Endodermal cell (in vitro differentiated cells): ENCODE data around the gene SLC25A23. TPM values are rescaled to one million over a fixed set of nuclear protein-coding genes. Genes with fewer than 3 reads are reported as not detected.

Experiments
- DNase-seq: peaks from one replicate; pipeline ENCODE4 v3.0.0-alpha.2; 2017
- H3K27ac ChIP-seq: 2 replicates; pipeline ENCODE4 v1.5.1; 2013; ENCODE audit warnings: mild to moderate bottlenecking, low read depth, low read length, moderate library complexity
- H3K27me3 ChIP-seq: 2 replicates; pipeline ENCODE4 v1.6.1; 2013; ENCODE audit warnings: mild to moderate bottlenecking, low read length, moderate library complexity; ENCODE audit not compliant: insufficient read depth, control insufficient read depth, poor library complexity, severe bottlenecking
- H3K36me3 ChIP-seq: 2 replicates; pipeline ENCODE4 v1.7.0; 2013; ENCODE audit warnings: mild to moderate bottlenecking, low read length, moderate library complexity; ENCODE audit not compliant: control insufficient read depth, insufficient read depth
- H3K4me1 ChIP-seq: one replicate; pipeline ENCODE4 v1.7.0; 2013; ENCODE audit warnings: low read length; ENCODE audit not compliant: control insufficient read depth, insufficient read depth
- H3K4me3 ChIP-seq: 2 replicates; pipeline ENCODE4 v1.5.1; 2013; ENCODE audit warnings: mild to moderate bottlenecking, low read length, moderate library complexity
- H3K9ac ChIP-seq: 2 replicates; pipeline ENCODE4 v1.6.1; 2013; ENCODE audit warnings: mild to moderate bottlenecking, low read length, moderate library complexity; ENCODE audit not compliant: poor library complexity, severe bottlenecking; ENCODE audit errors: extremely low read depth
- H3K9me3 ChIP-seq: 2 replicates; pipeline ENCODE4 v1.6.1; 2013; ENCODE audit warnings: mild to moderate bottlenecking, low read length, moderate library complexity; ENCODE audit not compliant: control insufficient read depth
- H3K27ac Mint-ChIP-seq: 2 replicates; pipeline ENCODE4 v1.8.0; 2020; ENCODE audit warnings: mixed read lengths
- H3K27me3 Mint-ChIP-seq: 2 replicates; pipeline ENCODE4 v1.8.0; 2021; ENCODE audit warnings: mild to moderate bottlenecking, mixed read lengths; ENCODE audit not compliant: insufficient read depth
- H3K36me3 Mint-ChIP-seq: 2 replicates; pipeline ENCODE4 v1.8.0; 2020; ENCODE audit warnings: low read depth, mixed read lengths
- H3K4me1 Mint-ChIP-seq: 2 replicates; pipeline ENCODE4 v1.8.0; 2020; ENCODE audit warnings: mixed read lengths
- H3K4me3 Mint-ChIP-seq: 2 replicates; pipeline ENCODE4 v1.8.0; 2020; ENCODE audit warnings: mild to moderate bottlenecking, moderate library complexity, mixed read lengths
- H3K9me3 Mint-ChIP-seq: 2 replicates; pipeline ENCODE4 v1.8.0; 2020; ENCODE audit warnings: mild to moderate bottlenecking, mixed read lengths
- WGBS, 2 experiments: methylation state at CpG; one replicate each; pipeline versions ENCODE4 v1.1.5 to v1.1.7; 2013; ENCODE audit warnings: missing lambda C conversion rate in 2 of 2, mixed read lengths in 1 of 2; ENCODE audit not compliant: insufficient coverage in 1 of 2, insufficient read length in 1 of 2; 5-methylcytosine and 5-hydroxymethylcytosine counted together
- total RNA-seq, 2 donors: library from RNA; stranded (reverse); fragmentation: NEBNext Ultra II Directional in 1 of 2; extraction: Animal tissue kit (Norgen Biotek cat#: 25700) in 1 of 2; gene quantifications; 2 replicates in 1 of 2; 3 replicates in 1 of 2; pipeline ENCODE4 v1.2.1, GENCODE V29; 2021
- TF ChIP-seq, protein P1 (sequence below): fragments of 200-600 bp; sonication (generic); conservative IDR thresholded peaks from 2 replicates; pipeline ENCODE4 v1.5.0; 2021; ENCODE audit warnings: antibody characterized with exemption, mild to moderate bottlenecking

Gene SLC25A23
- total RNA-seq, 2 donors from 2014 or later, result 34.9 to 39.5 TPM

- no peaks in the 10 kb centered on the region for H3K9me3 ChIP-seq
- DNase-seq, result no peak
- H3K27ac Mint-ChIP-seq, result no peak overlapping the region
- peaks cover 12% of the 10 kb centered on the region for H3K27me3 Mint-ChIP-seq
- H3K36me3 ChIP-seq, result no peaks in the 10 kb centered on the region
- H3K4me1 ChIP-seq, result no peaks in the 10 kb centered on the region
- no peaks in the 10 kb centered on the region for H3K36me3 Mint-ChIP-seq
- 80 to 90% methylated on average over 8 of the region's 8 CpGs for WGBS, 2 experiments
- H3K27ac ChIP-seq, result no peak overlapping the region
- H3K9me3 Mint-ChIP-seq, result no peaks in the 10 kb centered on the region
- no peak overlapping the region for H3K9ac ChIP-seq
- no peak overlapping the region for H3K4me3 ChIP-seq
- no peaks in the 10 kb centered on the region for H3K27me3 ChIP-seq
- H3K4me3 Mint-ChIP-seq, result no peak overlapping the region
- TF ChIP-seq, protein P1, sequence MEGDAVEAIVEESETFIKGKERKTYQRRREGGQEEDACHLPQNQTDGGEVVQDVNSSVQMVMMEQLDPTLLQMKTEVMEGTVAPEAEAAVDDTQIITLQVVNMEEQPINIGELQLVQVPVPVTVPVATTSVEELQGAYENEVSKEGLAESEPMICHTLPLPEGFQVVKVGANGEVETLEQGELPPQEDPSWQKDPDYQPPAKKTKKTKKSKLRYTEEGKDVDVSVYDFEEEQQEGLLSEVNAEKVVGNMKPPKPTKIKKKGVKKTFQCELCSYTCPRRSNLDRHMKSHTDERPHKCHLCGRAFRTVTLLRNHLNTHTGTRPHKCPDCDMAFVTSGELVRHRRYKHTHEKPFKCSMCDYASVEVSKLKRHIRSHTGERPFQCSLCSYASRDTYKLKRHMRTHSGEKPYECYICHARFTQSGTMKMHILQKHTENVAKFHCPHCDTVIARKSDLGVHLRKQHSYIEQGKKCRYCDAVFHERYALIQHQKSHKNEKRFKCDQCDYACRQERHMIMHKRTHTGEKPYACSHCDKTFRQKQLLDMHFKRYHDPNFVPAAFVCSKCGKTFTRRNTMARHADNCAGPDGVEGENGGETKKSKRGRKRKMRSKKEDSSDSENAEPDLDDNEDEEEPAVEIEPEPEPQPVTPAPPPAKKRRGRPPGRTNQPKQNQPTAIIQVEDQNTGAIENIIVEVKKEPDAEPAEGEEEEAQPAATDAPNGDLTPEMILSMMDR, result no peak
- H3K4me1 Mint-ChIP-seq, result no peaks in the 10 kb centered on the region
Observed at GRCh38 chr19:6482343-6482686, 22.7 kb upstream of the SLC25A23 start.

GRCh38 chr19:6481541-6482342 is 22.1 kb upstream of the SLC25A23 start, which contains the start of gene DENND1C:
Gene DENND1C, minus strand, starts transcription at chr19:6481787. Its CDS starts 92 bp downstream, at chr19:6481695.
- peak; percentile 78 for DNase-seq
- H3K4me3 Mint-ChIP-seq, result no peak within 1 kb of the TSS
- H3K9me3 Mint-ChIP-seq, result no peaks in the 10 kb centered on the region
- Histone ChIP-seq H3K27me3 (no peaks in the 10 kb centered on the region), H3K9me3 (no peaks in the 10 kb centered on the region), H3K36me3 (no peaks in the 10 kb centered on the region), H3K9ac (no peak within 1 kb of the TSS), H3K27ac (no peak within 1 kb of the TSS), H3K4me3 (no peak within 1 kb of the TSS), H3K4me1 (no peaks in the 10 kb centered on the region)
- no peaks in the 10 kb centered on the region for H3K4me1 Mint-ChIP-seq
- H3K27me3 Mint-ChIP-seq, result peaks cover 13% of the 10 kb centered on the region
- TF ChIP-seq, protein P1, result peak; percentile 82
- H3K36me3 Mint-ChIP-seq, result no peaks in the 10 kb centered on the region
- no peak within 1 kb of the TSS for H3K27ac Mint-ChIP-seq
- WGBS, 2 experiments, result 64 to 73% methylated on average over 8 to 24 of the region's 24 CpGs

DNA sequence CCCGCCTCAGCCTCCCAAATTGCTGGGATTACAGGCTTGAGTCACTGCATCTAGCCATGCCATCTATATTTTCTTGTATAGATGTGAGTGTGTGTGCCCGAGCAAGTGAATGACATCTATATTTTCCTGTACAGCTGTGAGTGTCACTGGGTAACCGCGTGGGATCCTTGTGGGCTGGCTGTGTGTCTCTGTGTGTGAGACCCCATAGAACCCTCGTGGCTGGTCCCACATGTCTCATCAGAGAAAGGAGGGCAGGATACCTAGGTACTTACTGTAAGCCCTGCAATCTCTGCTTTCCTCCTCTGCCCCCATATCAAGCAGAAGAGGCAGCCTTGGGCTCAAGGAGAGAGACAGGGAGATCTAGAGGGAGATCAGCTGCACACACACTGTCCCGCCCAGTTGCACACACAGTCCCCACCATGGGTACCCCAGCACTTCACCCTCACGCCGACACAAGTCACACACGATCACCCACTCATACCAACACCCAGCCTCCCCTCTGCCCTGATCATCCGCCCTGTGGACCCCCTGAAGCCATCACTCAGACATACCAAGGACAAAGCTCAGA is 21.3 kb upstream of the SLC25A23 start:
- no peaks in the 10 kb centered on the region for H3K9me3 Mint-ChIP-seq
- WGBS, 2 experiments, result 85 to 95% methylated on average over 3 to 10 of the region's 10 CpGs

More for the DNA sequence above, 21.3 kb upstream of the SLC25A23 start:
- H3K27me3 Mint-ChIP-seq, result peaks cover 14% of the 10 kb centered on the region
- H3K4me3 Mint-ChIP-seq, result no peak overlapping the region
- no peaks in the 10 kb centered on the region for H3K36me3 ChIP-seq
- peaks cover 4% of the 10 kb centered on the region for H3K27me3 ChIP-seq
- no peak overlapping the region for H3K27ac Mint-ChIP-seq
- H3K36me3 Mint-ChIP-seq, result no peaks in the 10 kb centered on the region
- no peak for DNase-seq
- no peak overlapping the region for H3K4me3 ChIP-seq
- H3K9me3 ChIP-seq, result no peaks in the 10 kb centered on the region
- TF ChIP-seq, protein P1, result no peak
- H3K4me1 Mint-ChIP-seq, result no peaks in the 10 kb centered on the region
- H3K9ac ChIP-seq, result no peak overlapping the region
- H3K27ac ChIP-seq, result no peak overlapping the region
- H3K4me1 ChIP-seq, result no peaks in the 10 kb centered on the region
